GM10266 (cell line): ENCODE data around the gene PTGFRN.

ENCODE experiments used
- DNase-seq: peaks from one replicate; pipeline ENCODE4 v3.0.0; 2012; ENCODE audit errors: extremely low spot score
- CTCF ChIP-seq: IDR thresholded peaks from 2 replicates; pipeline ENCODE4 v1.5.1; 2012; ENCODE audit warnings: mild to moderate bottlenecking, low read depth; ENCODE audit not compliant: control insufficient read depth, insufficient read depth; ENCODE audit errors: missing control alignments

Gene PTGFRN

GRCh38 chr1:116986421-116987255 lies 76.9 kb downstream of the PTGFRN start:
- no peak for TF ChIP-seq CTCF
- no peak for DNase-seq

GRCh38 chr1:116987256-116987555 lies 77.5 kb downstream of the PTGFRN start:
- no peak for DNase-seq
- TF ChIP-seq CTCF: no peak

GRCh38 chr1:116988248-116988647 lies 78.5 kb downstream of the PTGFRN start:
- no peak for TF ChIP-seq CTCF
- no peak for DNase-seq

GRCh38 chr1:116988908-116989307 lies 79.2 kb downstream of the PTGFRN start:
- no peak for TF ChIP-seq CTCF
- DNase-seq: no peak

- TF ChIP-seq CTCF: no peak
Measured at GRCh38 chr1:116989835-116990234, 80.1 kb downstream of the PTGFRN start.

GRCh38 chr1:116990612-116991151 lies 81.0 kb downstream of the PTGFRN start:
- no peak for DNase-seq
- TF ChIP-seq CTCF: no peak

More at GRCh38 chr1:116989835-116990234, 80.1 kb downstream of the PTGFRN start:
- DNase-seq: no peak

- no peak for DNase-seq
- TF ChIP-seq CTCF: no peak
Measured at GRCh38 chr1:116991171-116991845, 81.6 kb downstream of the PTGFRN start.
